Hepatic stellate cell (primary cell): ENCODE measurements around the gene CROCC.
A peak's percentile ranks its signal among the peaks of the same experiment; 100 is the strongest.

ENCODE experiments used
- DNase-seq: peaks from one replicate; pipeline ENCODE4 v3.0.0; 2011; ENCODE audit warnings: low spot score

The CROCC gene

GRCh38 chr1:17012775-17013490, 91.2 kb downstream of the CROCC start:
- peak; percentile 49 for DNase-seq

GRCh38 chr1:17013491-17014320, 92.0 kb downstream of the CROCC start:
- no peak for DNase-seq

- DNase-seq = no peak
Measured at GRCh38 chr1:17014671-17015567, 93.2 kb downstream of the CROCC start.

GRCh38 chr1:17016317-17016661, 94.6 kb downstream of the CROCC start:
- no peak for DNase-seq

- no peak for DNase-seq
Measured at GRCh38 chr1:17017435-17017834, 95.7 kb downstream of the CROCC start.

GRCh38 chr1:17018849-17019248, 97.1 kb downstream of the CROCC start:
- DNase-seq = no peak

- no peak for DNase-seq
Measured at GRCh38 chr1:17020502-17020901, 98.8 kb downstream of the CROCC start.

GRCh38 chr1:17021896-17022295, 100.2 kb downstream of the CROCC start:
- no peak for DNase-seq
